ENCODE data around the gene TRAP1. TPM values are rescaled to one million over a fixed set of nuclear protein-coding genes. Genes with fewer than 3 reads are reported as not detected.
A peak's percentile ranks its signal among the peaks of the same experiment; 100 is the strongest.

Gene TRAP1
- 100 to 1,000 TPM in 1 of 2 experiments, 10 to 100 TPM in 1; 99.5 to 101 TPM for total RNA-seq

DNA sequence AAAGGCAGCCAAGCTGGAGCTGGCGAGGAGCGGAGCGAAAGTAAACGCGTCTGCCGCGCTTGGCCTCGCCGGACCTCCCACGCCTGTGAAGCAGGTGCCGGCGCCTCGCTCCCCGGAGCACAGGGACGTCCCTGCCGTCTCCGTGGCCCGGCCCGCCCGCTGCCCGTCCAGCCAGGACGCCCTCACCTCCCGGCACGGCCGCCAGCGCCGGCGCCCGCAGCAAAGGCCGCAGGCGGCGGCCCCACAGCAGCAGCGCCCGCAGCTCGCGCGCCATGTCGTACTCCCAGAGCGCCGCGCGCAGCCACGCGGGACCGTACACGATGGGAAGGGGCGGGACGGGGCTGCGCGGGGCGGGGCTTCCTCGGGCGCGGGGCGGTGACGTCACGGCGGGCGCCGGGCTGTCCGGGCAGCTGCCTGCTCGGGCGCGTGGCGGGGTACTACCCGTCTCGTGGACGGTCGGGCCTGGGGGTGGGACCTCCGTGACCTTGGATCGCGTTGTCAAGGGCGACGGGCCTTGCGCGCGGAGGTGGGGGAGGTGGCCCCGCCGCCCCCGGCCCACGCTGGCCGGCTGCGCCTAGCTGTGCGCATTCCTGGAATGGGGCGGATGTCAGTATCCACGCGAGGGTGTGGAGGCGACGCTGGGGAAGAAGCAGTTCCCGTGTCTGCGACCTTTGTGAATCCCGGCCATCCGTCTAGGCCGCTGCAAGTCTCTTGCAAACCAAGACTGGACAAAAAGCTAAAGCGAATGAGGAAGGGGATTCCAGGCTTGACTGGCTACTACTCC is at the start of gene TRAP1:
TRAP1 (minus strand) TSS at position 290 of the 784 bp plus-strand sequence; CDS start at position 274, 16 bp downstream.
- peak within 1 kb of the TSS; percentile 95 for H3K27ac Mint-ChIP-seq
- CTCF ChIA-PET: interaction anchor here (0.8 to 1.0 kb wide), 2 partner anchors 26 to 33 kb away, joined by 3 read pairs; no protein-coding TSS in a partner anchor
- no peaks in the 10 kb centered on the region for H3K9me3 Mint-ChIP-seq
- H3K4me1 Mint-ChIP-seq: peaks cover 38% of the 10 kb centered on the region
- H3K4me3 Mint-ChIP-seq: peak within 1 kb of the TSS; percentile 92
- H3K36me3 Mint-ChIP-seq (ENCODE audit: low read depth): peaks cover 15% of the 10 kb centered on the region
- peak; percentile 89 for DNase-seq
- no peaks in the 10 kb centered on the region for H3K27me3 Mint-ChIP-seq
- POLR2A ChIA-PET: interaction anchor here (0.6 kb wide), 2 partner anchors 86 to 633 kb away, joined by 3 to 4 read pairs; no protein-coding TSS in a partner anchor

- peaks cover 58% of the 10 kb centered on the region for H3K36me3 Mint-ChIP-seq (ENCODE audit: low read depth)
- H3K27ac Mint-ChIP-seq: no peak overlapping the region
- H3K4me3 Mint-ChIP-seq: no peak overlapping the region
- CTCF ChIA-PET: interaction anchor here (0.7 kb wide), 1 partner anchor 123 kb away, joined by 3 read pairs; no protein-coding TSS in a partner anchor
- POLR2A ChIA-PET: no interaction called here
- peaks cover 7% of the 10 kb centered on the region for H3K4me1 Mint-ChIP-seq
- no peak for DNase-seq
- no peaks in the 10 kb centered on the region for H3K27me3 Mint-ChIP-seq
- H3K9me3 Mint-ChIP-seq: no peaks in the 10 kb centered on the region
These were observed 48.9 kb upstream of the TRAP1 start for GRCh38 chr16:3766177-3766576.

DNA sequence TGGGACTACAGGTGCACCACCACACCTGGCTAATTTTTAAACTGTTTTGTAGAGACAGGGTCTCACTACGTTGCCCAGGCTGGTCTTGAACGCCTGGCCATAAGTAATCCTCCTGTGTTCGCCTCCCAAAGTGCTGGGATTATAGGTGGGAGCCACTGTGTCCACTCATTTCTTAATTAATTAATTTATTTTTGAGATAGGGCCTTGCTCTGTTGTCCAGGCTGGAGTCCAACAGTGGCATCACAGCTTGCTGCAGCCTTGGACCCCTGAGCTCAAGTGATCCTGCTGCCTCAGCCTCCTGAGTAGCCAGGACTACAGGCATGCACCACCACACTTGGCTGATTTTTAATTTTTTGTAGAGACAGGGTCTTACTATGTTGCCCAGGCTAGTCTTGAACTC is 47.1 kb upstream of the TRAP1 start:
- no peak for DNase-seq
- Mint-ChIP-seq H3K27ac (no peak overlapping the region), H3K27me3 (no peaks in the 10 kb centered on the region), H3K4me3 (no peak overlapping the region), H3K4me1 (peaks cover 7% of the 10 kb centered on the region), H3K36me3 (ENCODE audit: low read depth) (peaks cover 43% of the 10 kb centered on the region), H3K9me3 (no peaks in the 10 kb centered on the region)
- ChIA-PET CTCF (no interaction called here), POLR2A (no interaction called here)

GRCh38 chr16:3762107-3762750 is 44.9 kb upstream of the TRAP1 start:
- CTCF ChIA-PET: no interaction called here
- H3K27ac Mint-ChIP-seq: no peak overlapping the region

GRCh38 chr16:3761375-3762106 is 44.2 kb upstream of the TRAP1 start:
- Mint-ChIP-seq H3K9me3 (no peaks in the 10 kb centered on the region), H3K4me1 (no peaks in the 10 kb centered on the region), H3K36me3 (ENCODE audit: low read depth) (peaks cover 35% of the 10 kb centered on the region), H3K4me3 (no peak overlapping the region), H3K27me3 (no peaks in the 10 kb centered on the region), H3K27ac (no peak overlapping the region)
- no peak for DNase-seq
- ChIA-PET POLR2A (no interaction called here), CTCF (interaction anchor here (0.6 kb wide), 1 partner anchor 67 kb away, joined by 3 read pairs; no protein-coding TSS in a partner anchor)

More at GRCh38 chr16:3762107-3762750, 44.9 kb upstream of the TRAP1 start:
- Mint-ChIP-seq H3K36me3 (ENCODE audit: low read depth) (peaks cover 37% of the 10 kb centered on the region), H3K9me3 (no peaks in the 10 kb centered on the region), H3K27me3 (no peaks in the 10 kb centered on the region), H3K4me1 (peaks cover 1% of the 10 kb centered on the region), H3K4me3 (no peak overlapping the region)
- POLR2A ChIA-PET: no interaction called here
- DNase-seq: no peak

GRCh38 chr16:3760518-3760917 is 43.2 kb upstream of the TRAP1 start:
- ChIA-PET POLR2A (no interaction called here), CTCF (interaction anchor here (0.6 to 0.9 kb wide), 2 partner anchors 9 to 493 kb away, joined by 3 read pairs; no protein-coding TSS in a partner anchor)

DNA sequence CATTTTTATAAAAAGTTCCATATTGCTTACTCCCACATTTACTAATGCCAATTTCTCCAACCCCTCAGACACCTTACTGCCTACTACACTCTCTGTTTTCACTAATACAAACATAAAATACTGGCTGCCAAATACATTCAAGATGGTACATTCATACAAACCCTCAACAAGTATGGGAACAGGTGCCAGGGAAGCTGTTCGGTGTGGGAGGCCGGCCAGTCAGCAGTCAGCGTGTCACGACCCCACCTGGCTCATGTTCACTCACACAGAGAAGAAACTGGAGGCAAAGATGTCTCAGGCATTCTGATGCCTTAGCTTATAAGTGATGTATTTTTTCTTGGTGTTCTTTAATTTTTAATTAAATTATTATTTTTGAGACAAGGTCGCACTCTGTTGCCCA is 42.4 kb upstream of the TRAP1 start:
- CTCF ChIA-PET: interaction anchor here (0.9 to 1.0 kb wide), 2 partner anchors 133 to 494 kb away, joined by 3 read pairs; no protein-coding TSS in a partner anchor
- POLR2A ChIA-PET: no interaction called here
- Mint-ChIP-seq H3K27me3 (no peaks in the 10 kb centered on the region), H3K27ac (no peak overlapping the region), H3K4me3 (no peak overlapping the region), H3K9me3 (no peaks in the 10 kb centered on the region), H3K4me1 (no peaks in the 10 kb centered on the region), H3K36me3 (ENCODE audit: low read depth) (peaks cover 36% of the 10 kb centered on the region)
- no peak for DNase-seq

More at GRCh38 chr16:3760518-3760917, 43.2 kb upstream of the TRAP1 start:
- Mint-ChIP-seq H3K27me3 (no peaks in the 10 kb centered on the region), H3K9me3 (no peaks in the 10 kb centered on the region), H3K4me3 (no peak overlapping the region), H3K4me1 (no peaks in the 10 kb centered on the region), H3K27ac (no peak overlapping the region), H3K36me3 (ENCODE audit: low read depth) (peaks cover 36% of the 10 kb centered on the region)
- DNase-seq: no peak

GRCh38 chr16:3756113-3756512 is 38.8 kb upstream of the TRAP1 start:
- POLR2A ChIA-PET: no interaction called here
- no peak overlapping the region for H3K27ac Mint-ChIP-seq
- no peaks in the 10 kb centered on the region for H3K4me1 Mint-ChIP-seq
- DNase-seq: no peak
- no peaks in the 10 kb centered on the region for H3K27me3 Mint-ChIP-seq
- peaks cover 40% of the 10 kb centered on the region for H3K36me3 Mint-ChIP-seq (ENCODE audit: low read depth)
- no peaks in the 10 kb centered on the region for H3K9me3 Mint-ChIP-seq
- CTCF ChIA-PET: interaction anchor here (0.6 kb wide), 1 partner anchor 40 kb away, joined by 3 read pairs; no protein-coding TSS in a partner anchor
- H3K4me3 Mint-ChIP-seq: no peak overlapping the region

DNA sequence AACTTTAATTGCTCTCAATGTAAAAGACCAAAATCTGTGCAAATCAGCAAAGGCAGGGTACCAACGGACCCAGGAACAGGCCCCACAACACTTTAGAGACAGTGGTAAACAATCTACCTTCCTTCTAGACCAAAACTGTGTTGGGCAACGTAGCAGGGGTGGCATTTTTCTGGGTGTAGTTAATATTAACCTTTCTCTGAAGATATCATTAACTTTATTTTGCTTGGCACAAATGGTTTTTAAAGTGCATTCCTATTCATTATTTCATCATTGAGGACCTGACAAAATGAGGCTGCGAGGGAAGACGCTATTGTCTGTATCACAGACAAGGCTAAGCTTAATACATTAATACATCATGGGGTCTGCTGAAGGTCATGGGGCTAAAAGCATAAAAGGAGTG is 37.9 kb upstream of the TRAP1 start:
- peaks cover under 1% of the 10 kb centered on the region for H3K4me1 Mint-ChIP-seq
- no peaks in the 10 kb centered on the region for H3K9me3 Mint-ChIP-seq
- peaks cover 45% of the 10 kb centered on the region for H3K36me3 Mint-ChIP-seq (ENCODE audit: low read depth)

DNA sequence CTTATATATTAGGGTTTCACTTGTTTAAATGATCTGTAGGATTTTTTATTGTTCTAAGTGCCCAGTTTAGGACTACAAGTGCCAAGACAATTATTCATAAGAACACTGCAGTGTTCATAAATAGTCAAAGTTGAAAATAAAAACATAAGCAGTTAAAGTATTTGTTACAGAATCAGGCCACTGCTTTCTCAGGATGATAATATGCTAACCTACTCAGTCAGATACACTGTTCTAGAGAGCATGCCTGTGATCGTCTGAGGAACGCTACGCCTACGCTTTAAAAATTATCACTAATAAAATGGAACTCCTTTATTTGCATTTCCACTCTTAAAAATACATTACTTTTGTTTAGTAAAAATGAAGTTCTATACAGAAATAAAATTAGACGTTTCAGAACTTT is 37.4 kb upstream of the TRAP1 start:
- Mint-ChIP-seq H3K9me3 (no peaks in the 10 kb centered on the region), H3K4me1 (peaks cover 6% of the 10 kb centered on the region), H3K27me3 (no peaks in the 10 kb centered on the region), H3K36me3 (ENCODE audit: low read depth) (peaks cover 50% of the 10 kb centered on the region), H3K4me3 (no peak overlapping the region), H3K27ac (no peak overlapping the region)
- ChIA-PET CTCF (no interaction called here), POLR2A (no interaction called here)
- no peak for DNase-seq

More for the DNA sequence above, 37.9 kb upstream of the TRAP1 start:
- ChIA-PET POLR2A (no interaction called here), CTCF (no interaction called here)
- H3K27me3 Mint-ChIP-seq: no peaks in the 10 kb centered on the region
- no peak for DNase-seq
- no peak overlapping the region for H3K27ac Mint-ChIP-seq
- no peak overlapping the region for H3K4me3 Mint-ChIP-seq

DNA sequence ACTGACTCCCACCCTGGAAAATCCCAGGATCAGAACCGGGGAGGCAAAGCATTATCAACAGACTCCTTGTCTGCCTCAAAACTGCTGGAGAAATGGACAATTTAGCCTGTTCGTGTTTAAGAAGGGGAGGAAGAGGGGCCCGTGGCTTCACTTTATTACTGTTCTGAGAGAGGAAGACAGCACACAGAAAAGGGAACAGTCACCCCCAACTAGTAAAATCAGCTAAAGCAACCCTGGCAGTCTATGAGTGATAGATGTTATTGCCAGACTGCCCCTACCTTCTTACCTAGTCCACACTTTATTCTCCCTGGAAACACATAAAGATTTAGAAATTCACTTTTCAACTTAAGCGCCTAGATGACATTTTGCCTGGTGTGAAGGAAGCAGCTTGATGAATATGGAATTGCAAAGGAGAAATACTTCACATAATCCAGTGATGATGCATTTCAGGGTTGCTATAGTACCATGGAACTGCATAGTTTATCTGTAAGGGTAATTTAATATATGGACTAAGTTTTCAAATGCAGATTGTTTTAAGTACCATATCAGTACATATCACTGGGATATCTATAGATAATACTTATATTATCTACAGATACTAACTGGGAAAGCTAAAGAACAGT is 36.9 kb upstream of the TRAP1 start:
- Mint-ChIP-seq H3K9me3 (no peaks in the 10 kb centered on the region), H3K4me3 (no peak overlapping the region), H3K4me1 (peaks cover 7% of the 10 kb centered on the region), H3K27me3 (no peaks in the 10 kb centered on the region), H3K27ac (no peak overlapping the region), H3K36me3 (ENCODE audit: low read depth) (peaks cover 54% of the 10 kb centered on the region)
- no peak for DNase-seq
- CTCF ChIA-PET: no interaction called here
- POLR2A ChIA-PET: no interaction called here

DNA sequence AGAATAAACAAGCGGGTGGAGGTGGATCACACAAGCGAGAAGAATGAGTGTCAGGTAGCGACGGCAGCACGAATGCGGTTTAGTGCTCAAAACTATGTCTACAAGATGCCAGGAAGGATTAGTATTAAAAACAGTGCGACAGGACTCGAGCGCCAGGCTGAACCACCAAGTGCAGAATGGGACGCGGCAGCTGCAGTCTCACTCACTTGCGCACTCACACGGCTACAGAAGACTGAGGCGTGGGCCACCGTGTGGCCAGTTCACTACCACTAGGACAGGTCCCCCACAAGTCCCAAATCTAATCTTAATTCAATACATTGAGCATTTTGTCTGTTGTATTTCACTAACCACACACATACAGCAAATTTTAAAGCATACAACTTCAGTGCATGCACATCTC is 35.7 kb upstream of the TRAP1 start:
- Mint-ChIP-seq H3K4me3 (no peak overlapping the region), H3K9me3 (no peaks in the 10 kb centered on the region), H3K36me3 (ENCODE audit: low read depth) (peaks cover 50% of the 10 kb centered on the region), H3K27me3 (no peaks in the 10 kb centered on the region), H3K4me1 (peaks cover 8% of the 10 kb centered on the region), H3K27ac (no peak overlapping the region)
- ChIA-PET POLR2A (no interaction called here), CTCF (no interaction called here)
- DNase-seq: no peak
